GM12878 (cell line): ENCODE data around the gene RAPGEF3. TPM values are rescaled to one million over a fixed set of nuclear protein-coding genes. Genes with fewer than 3 reads are reported as not detected.

Experiments used
- ATAC-seq: fragments of 200-7000 bp; cut with Tn5 transposase; 3 replicates; pipeline ENCODE4 v1.9.1; 2020; ENCODE audit warnings: mild to moderate bottlenecking, moderate library complexity
- BruUV-seq: library from RNA; stranded (reverse); fragments of 400-500 nt; replicated peaks from 2 replicates; lab custom pipeline; 2021; lab: Mats Ljungman, UMichigan
- CTCF ChIA-PET: fragments of 300-600 bp; sonication (Branson Sonifier 250); formaldehyde crosslinking; extraction: SDS; loops from one replicate; lab custom pipeline; 2021; ENCODE audit warnings: inconsistent platforms; lab: Yijun Ruan, JAX
- POLR2A ChIA-PET: fragments of 350-600 bp; formaldehyde crosslinking; extraction: SDS; loops from one replicate; lab custom pipeline; 2021; ENCODE audit warnings: inconsistent platforms; lab: Charles Lee
- RAD21 ChIA-PET: fragments of 300-600 bp; sonication (Branson Sonifier 250); formaldehyde crosslinking; loops from one replicate; lab custom pipeline; 2023; ENCODE audit warnings: antibody characterized with exemption; ENCODE audit not compliant: unreplicated experiment; lab: Charles Lee
- SMC1A ChIA-PET: fragments of 300-600 bp; sonication (Branson Sonifier 250); formaldehyde crosslinking; loops from one replicate; lab custom pipeline; 2023; ENCODE audit not compliant: unreplicated experiment, uncharacterized antibody; lab: Charles Lee
- DNase-seq: peaks from one replicate; pipeline ENCODE4 v3.0.0-alpha.2; 2011; ENCODE audit warnings: low read depth, low spot score
- FAIRE-seq: peaks from 3 replicates; lab custom pipeline; 2011; peaks lifted over from hg19 to GRCh38; lab: Jason Lieb, UNC
- H2AFZ ChIP-seq: 2 replicates; pipeline ENCODE4 v1.6.0; 2011; ENCODE audit warnings: low read depth, low read length, control low read depth; ENCODE audit not compliant: control insufficient read depth
- H3K27ac ChIP-seq: 2 replicates; pipeline ENCODE4 v1.5.1; 2011; ENCODE audit warnings: control low read depth; ENCODE audit not compliant: control insufficient read depth, insufficient read depth
- H3K27me3 ChIP-seq, 2 experiments: replicated peaks in 1 of 2; 2 replicates each; pipeline versions ENCODE4 v1.6.0 to v1.6.1; 2011; ENCODE audit warnings: low read length in 1 of 2; ENCODE audit not compliant: control insufficient read depth in 2 of 2, insufficient read depth in 2 of 2
- H3K36me3 ChIP-seq, 2 experiments: 2 replicates each; pipeline ENCODE4 v1.5.1; 2011; ENCODE audit warnings: low read length in 1 of 2; ENCODE audit not compliant: control insufficient read depth in 2 of 2, insufficient read depth in 2 of 2
- H3K4me1 ChIP-seq: 2 replicates; pipeline ENCODE4 v1.6.1; 2011; ENCODE audit warnings: mild to moderate bottlenecking, low read length, moderate library complexity, mixed read lengths; ENCODE audit not compliant: control insufficient read depth, insufficient read depth
- H3K4me2 ChIP-seq: 2 replicates; pipeline ENCODE4 v1.6.0; 2011; ENCODE audit warnings: control low read depth; ENCODE audit not compliant: control insufficient read depth, insufficient read depth
- H3K4me3 ChIP-seq: fragments of 200-600 bp; sonication (generic); 2 replicates; pipeline ENCODE4 v1.5.1; 2016
- H3K79me2 ChIP-seq: 2 replicates; pipeline ENCODE4 v1.6.0; 2011; ENCODE audit warnings: low read length; ENCODE audit not compliant: control insufficient read depth, insufficient read depth
- H3K9ac ChIP-seq: 2 replicates; pipeline ENCODE4 v1.8.0; 2011; ENCODE audit warnings: low read length, control low read depth, mixed read lengths; ENCODE audit not compliant: control insufficient read depth, insufficient read depth
- H3K9me3 ChIP-seq: replicated peaks from 3 replicates; pipeline ENCODE4 v1.5.1; 2011; ENCODE audit warnings: mild to moderate bottlenecking, low read length; ENCODE audit not compliant: control insufficient read depth, insufficient read depth
- H4K20me1 ChIP-seq: 2 replicates; pipeline ENCODE4 v1.6.0; 2011; ENCODE audit not compliant: control insufficient read depth, insufficient read depth
- ASH2L ChIP-seq: fragments of 300-600, 200-600 bp; sonication (generic); IDR thresholded peaks from 2 replicates; pipeline ENCODE4 v1.6.1; 2017; ENCODE audit warnings: low read depth, mild to moderate bottlenecking, borderline replicate concordance
- CEBPB ChIP-seq, 2 experiments: fragments of 150-350 bp in 1 of 2; IDR thresholded peaks; 2 replicates each; pipeline ENCODE4 v1.6.1; 2012 to 2014; ENCODE audit warnings: low read depth in 2 of 2, low read length in 2 of 2, borderline replicate concordance in 1 of 2, inconsistent platforms in 1 of 2
- EZH2 ChIP-seq: IDR thresholded peaks from 2 replicates; pipeline ENCODE4 v1.6.1; 2012; ENCODE audit warnings: low read depth, mild to moderate bottlenecking, control low read depth, inconsistent platforms, low read length, borderline replicate concordance; ENCODE audit not compliant: control insufficient read depth
- FOXM1 ChIP-seq: IDR thresholded peaks from 2 replicates; pipeline ENCODE4 v1.6.1; 2012; ENCODE audit warnings: low read depth, mild to moderate bottlenecking, inconsistent platforms, low read length, moderate library complexity
- MEF2B ChIP-seq: fragments of 450-650 bp; IDR thresholded peaks from 2 replicates; pipeline ENCODE4 v1.6.1; 2018; ENCODE audit warnings: mild to moderate bottlenecking, moderate library complexity; ENCODE audit not compliant: partially characterized antibody, poor library complexity, severe bottlenecking
- MYB ChIP-seq: fragments of 150-350 bp; IDR thresholded peaks from 2 replicates; pipeline ENCODE4 v1.6.1; 2014; ENCODE audit warnings: mild to moderate bottlenecking, low read depth, low read length, borderline replicate concordance
- NR2C2 ChIP-seq: IDR thresholded peaks from 2 replicates; pipeline ENCODE4 v1.6.1; 2011; ENCODE audit warnings: borderline replicate concordance, low read depth; ENCODE audit not compliant: control insufficient read depth, insufficient read length
- SMARCA5 ChIP-seq: fragments of 450-650 bp; IDR thresholded peaks from 2 replicates; pipeline ENCODE4 v1.6.1; 2017; ENCODE audit warnings: mild to moderate bottlenecking
- SPI1 ChIP-seq: IDR thresholded peaks from 2 replicates; pipeline ENCODE4 v1.6.1; 2011; ENCODE audit warnings: low read depth, mild to moderate bottlenecking, low read length, moderate library complexity, borderline replicate concordance; ENCODE audit not compliant: insufficient read depth
- STAT1 ChIP-seq: fragments of 450-650 bp; conservative IDR thresholded peaks from 2 replicates; pipeline ENCODE4 v1.6.1; 2014; ENCODE audit warnings: antibody characterized with exemption, mild to moderate bottlenecking
- STAT3 ChIP-seq: IDR thresholded peaks from 2 replicates; pipeline ENCODE4 v1.6.1; 2011; ENCODE audit warnings: low read depth, low read length, improper control_type of control experiment
- SUPT20H ChIP-seq: IDR thresholded peaks from 2 replicates; pipeline ENCODE4 v1.6.1; 2011; ENCODE audit warnings: low read depth, mild to moderate bottlenecking, low read length, moderate library complexity, borderline replicate concordance; ENCODE audit not compliant: control insufficient read depth
- SUZ12 ChIP-seq: fragments of 200-600 bp; sonication (generic); IDR thresholded peaks from one replicate; pipeline ENCODE4 v1.6.1; 2018; ENCODE audit warnings: antibody characterized with exemption, mild to moderate bottlenecking; ENCODE audit not compliant: unreplicated experiment
- ZBTB40 ChIP-seq: fragments of 450-650 bp; IDR thresholded peaks from 2 replicates; pipeline ENCODE4 v1.6.1; 2016; ENCODE audit warnings: mild to moderate bottlenecking, moderate library complexity, borderline replicate concordance
- ZNF207 ChIP-seq: fragments of 450-650 bp; IDR thresholded peaks from 2 replicates; pipeline ENCODE4 v1.6.1; 2014; ENCODE audit warnings: antibody characterized with exemption, mild to moderate bottlenecking, borderline replicate concordance
- in situ Hi-C: fragments of 300-500 bp; cut with MboI; formaldehyde crosslinking; loops from 9 replicates; pipeline ENCODE4 v1.14.3; 2018; ENCODE audit warnings: mixed read lengths
- intact Hi-C: fragments of 100-400 bp; cut with micrococcal nuclease; formaldehyde crosslinking; loops from one replicate; pipeline ENCODE4 v1.14.2; 2022; ENCODE audit not compliant: unreplicated experiment
- polyA plus RNA-seq, 11 experiments: library from polyadenylated mRNA; depleted of rRNA in 4 of 11; unstranded in 6 of 11; stranded (reverse) in 5 of 11; fragments of >200 nt; fragmentation: Nextera tagmentation in 4 of 11; fragmentation: Illumina TruSeq in 1 of 11; extraction: Ambion mirVana in 4 of 11; extraction: Trizol in 1 of 11; gene quantifications; 1 replicate in 1 of 11; 2 replicates in 10 of 11; pipeline versions ENCODE4 v1.2.1 to v1.2.3, GENCODE V29; 2011 to 2016; ENCODE audit warnings: inconsistent platforms in 2 of 11, missing spikeins in 2 of 11, low read depth in 1 of 11
- total RNA-seq, 4 experiments: library from RNA; depleted of rRNA in 3 of 4; stranded (reverse); fragments of >200 nt in 3 of 4; fragmentation: Illumina TruSeq in 1 of 4; extraction: Trizol in 1 of 4; gene quantifications; 2 replicates each; pipeline versions ENCODE4 v1.2.1 to v1.2.3, GENCODE V29; 2013 to 2021
- TF ChIP-seq, protein P1 (sequence below): fragments of 450-650 bp; IDR thresholded peaks from 2 replicates; pipeline ENCODE4 v1.6.1; 2018; ENCODE audit warnings: borderline replicate concordance, mild to moderate bottlenecking; ENCODE audit not compliant: partially characterized antibody

Gene RAPGEF3
- total and polyA plus RNA-seq, 10 of the 15 experiments (the other 5 are each of a cell fraction or from before 2014, with no cell fraction given), result 0.02 to 0.92 (median 0.31) TPM; not detected in 2

GRCh38 chr12:47710278-47710677 lies 48.4 kb downstream of the RAPGEF3 start:
- ChIA-PET POLR2A (interaction anchor here (0.8 to 1.1 kb wide), 2 partner anchors 9 to 26 kb away, joined by 3 to 4 read pairs; no protein-coding TSS in a partner anchor), RAD21 (interaction anchor here (0.9 to 9.0 kb wide), 5 partner anchors 31 to 129 kb away, joined by 3 to 61 read pairs (median 4); no protein-coding TSS in a partner anchor), CTCF (interaction anchor here (0.8 to 9.7 kb wide), 9 partner anchors 13 to 130 kb away, joined by 3 to 102 read pairs (median 7); no protein-coding TSS in a partner anchor), SMC1A (interaction anchor here (0.9 to 10.8 kb wide), 7 partner anchors 16 to 502 kb away, joined by 3 to 129 read pairs (median 3); no protein-coding TSS in a partner anchor)
- intact Hi-C loops, result no loop called here
- Histone ChIP-seq H4K20me1 (no peaks in the 10 kb centered on the region), H3K27me3 (no peaks in the 10 kb centered on the region), H3K4me1 (peaks cover 32% of the 10 kb centered on the region), H3K4me2 (no peak overlapping the region; the same call in 1 of the 2 replicates), H3K27ac (no peak overlapping the region), H3K9ac (no peak overlapping the region), H2AFZ (no peak overlapping the region), H3K9me3 (no peaks in the 10 kb centered on the region), H3K4me3 (no peak overlapping the region), H3K79me2 (peaks cover 14% of the 10 kb centered on the region), H3K36me3 (no peaks in the 10 kb centered on the region)
- in situ Hi-C loops, result loop anchor here (5.0 kb wide), 3 partner anchors 67 to 457 kb away; no protein-coding TSS in a partner anchor
- DNase-seq, result no peak
- no peak for ATAC-seq
- FAIRE-seq, result no peak
- no TSS peak for BruUV-seq
- TF ChIP-seq, protein P1, sequence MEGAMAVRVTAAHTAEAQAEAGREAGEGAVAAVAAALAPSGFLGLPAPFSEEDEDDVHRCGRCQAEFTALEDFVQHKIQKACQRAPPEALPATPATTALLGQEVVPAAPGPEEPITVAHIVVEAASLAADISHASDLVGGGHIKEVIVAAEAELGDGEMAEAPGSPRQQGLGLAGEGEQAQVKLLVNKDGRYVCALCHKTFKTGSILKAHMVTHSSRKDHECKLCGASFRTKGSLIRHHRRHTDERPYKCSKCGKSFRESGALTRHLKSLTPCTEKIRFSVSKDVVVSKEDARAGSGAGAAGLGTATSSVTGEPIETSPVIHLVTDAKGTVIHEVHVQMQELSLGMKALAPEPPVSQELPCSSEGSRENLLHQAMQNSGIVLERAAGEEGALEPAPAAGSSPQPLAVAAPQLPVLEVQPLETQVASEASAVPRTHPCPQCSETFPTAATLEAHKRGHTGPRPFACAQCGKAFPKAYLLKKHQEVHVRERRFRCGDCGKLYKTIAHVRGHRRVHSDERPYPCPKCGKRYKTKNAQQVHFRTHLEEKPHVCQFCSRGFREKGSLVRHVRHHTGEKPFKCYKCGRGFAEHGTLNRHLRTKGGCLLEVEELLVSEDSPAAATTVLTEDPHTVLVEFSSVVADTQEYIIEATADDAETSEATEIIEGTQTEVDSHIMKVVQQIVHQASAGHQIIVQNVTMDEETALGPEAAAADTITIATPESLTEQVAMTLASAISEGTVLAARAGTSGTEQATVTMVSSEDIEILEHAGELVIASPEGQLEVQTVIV, result no peak
- TF ChIP-seq CEBPB (IDR thresholded peaks at IDR 0.05; ENCODE audit: borderline replicate concordance in 1 of 2, low read depth in 2 of 2, low read length in 2 of 2), result no peak
- no peak for TF ChIP-seq STAT3
- TF ChIP-seq SUPT20H, result no peak
- no peak for TF ChIP-seq SPI1
- no peak for TF ChIP-seq MEF2B
- no peak for TF ChIP-seq EZH2
- no peak for TF ChIP-seq ASH2L
- no peak for TF ChIP-seq FOXM1
- no peak for TF ChIP-seq SUZ12
- no peak for TF ChIP-seq STAT1
- no peak for TF ChIP-seq SMARCA5
- no peak for TF ChIP-seq MYB
- no peak for TF ChIP-seq ZBTB40
- TF ChIP-seq NR2C2, result no peak
- TF ChIP-seq ZNF207, result no peak
